Testis (tissue), 2 donors: ENCODE measurements around the gene ARHGAP23.
"Not testable (repeated sequence)": the region's sequence is repeated elsewhere in the genome, so short reads cannot be mapped to it uniquely, and the experiment has no call there.

ENCODE experiments used
- POLR2A ChIP-seq: fragments of 450-650 bp; IDR thresholded peaks from one replicate; pipeline ENCODE4 v1.6.1; 2017; ENCODE audit warnings: antibody characterized with exemption, mild to moderate bottlenecking, moderate library complexity
- TF ChIP-seq, protein P1 (sequence below), 3 experiments: fragments of 450-650 bp in 2 of 3; fragments of 200-600 bp in 1 of 3; sonication (generic) in 1 of 3; IDR thresholded peaks; one replicate each; pipeline ENCODE4 v1.5.1; 2016 to 2019; ENCODE audit warnings: antibody characterized with exemption in 3 of 3, mild to moderate bottlenecking in 2 of 3, moderate library complexity in 1 of 3

DNA sequence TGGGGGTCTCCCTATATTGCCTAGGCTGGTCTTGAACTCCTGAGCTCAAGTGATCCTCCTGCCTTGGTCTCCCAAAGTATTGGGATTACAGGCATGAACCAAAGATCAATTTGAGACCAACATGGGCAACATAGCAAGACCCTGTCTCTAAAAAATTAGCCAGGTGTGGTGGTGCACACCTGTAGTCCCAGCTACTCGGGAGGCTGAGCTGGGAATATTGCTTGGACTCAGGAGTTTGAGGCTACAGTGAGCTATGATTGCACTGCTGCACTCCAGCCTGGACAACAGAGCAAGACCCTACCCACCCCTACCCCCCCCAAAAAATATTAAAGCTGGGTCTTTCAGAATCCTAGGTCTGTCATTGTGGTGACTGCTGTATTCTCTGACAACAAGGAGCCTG lies 9.0 kb downstream of the ARHGAP23 start:
- TF ChIP-seq, protein P1, sequence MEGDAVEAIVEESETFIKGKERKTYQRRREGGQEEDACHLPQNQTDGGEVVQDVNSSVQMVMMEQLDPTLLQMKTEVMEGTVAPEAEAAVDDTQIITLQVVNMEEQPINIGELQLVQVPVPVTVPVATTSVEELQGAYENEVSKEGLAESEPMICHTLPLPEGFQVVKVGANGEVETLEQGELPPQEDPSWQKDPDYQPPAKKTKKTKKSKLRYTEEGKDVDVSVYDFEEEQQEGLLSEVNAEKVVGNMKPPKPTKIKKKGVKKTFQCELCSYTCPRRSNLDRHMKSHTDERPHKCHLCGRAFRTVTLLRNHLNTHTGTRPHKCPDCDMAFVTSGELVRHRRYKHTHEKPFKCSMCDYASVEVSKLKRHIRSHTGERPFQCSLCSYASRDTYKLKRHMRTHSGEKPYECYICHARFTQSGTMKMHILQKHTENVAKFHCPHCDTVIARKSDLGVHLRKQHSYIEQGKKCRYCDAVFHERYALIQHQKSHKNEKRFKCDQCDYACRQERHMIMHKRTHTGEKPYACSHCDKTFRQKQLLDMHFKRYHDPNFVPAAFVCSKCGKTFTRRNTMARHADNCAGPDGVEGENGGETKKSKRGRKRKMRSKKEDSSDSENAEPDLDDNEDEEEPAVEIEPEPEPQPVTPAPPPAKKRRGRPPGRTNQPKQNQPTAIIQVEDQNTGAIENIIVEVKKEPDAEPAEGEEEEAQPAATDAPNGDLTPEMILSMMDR (IDR thresholded peaks at IDR 0.05) = not testable (repeated sequence)
- not testable (repeated sequence) for TF ChIP-seq POLR2A
